ENCODE data around the gene SLC12A8. TPM values are rescaled to one million over a fixed set of nuclear protein-coding genes. Genes with fewer than 3 reads are reported as not detected.

The SLC12A8 gene
- total and polyA plus RNA-seq, 2 of the 13 experiments (the other 11 are each of a cell fraction or from before 2014, with no cell fraction given): 0.44 to 0.71 TPM

DNA sequence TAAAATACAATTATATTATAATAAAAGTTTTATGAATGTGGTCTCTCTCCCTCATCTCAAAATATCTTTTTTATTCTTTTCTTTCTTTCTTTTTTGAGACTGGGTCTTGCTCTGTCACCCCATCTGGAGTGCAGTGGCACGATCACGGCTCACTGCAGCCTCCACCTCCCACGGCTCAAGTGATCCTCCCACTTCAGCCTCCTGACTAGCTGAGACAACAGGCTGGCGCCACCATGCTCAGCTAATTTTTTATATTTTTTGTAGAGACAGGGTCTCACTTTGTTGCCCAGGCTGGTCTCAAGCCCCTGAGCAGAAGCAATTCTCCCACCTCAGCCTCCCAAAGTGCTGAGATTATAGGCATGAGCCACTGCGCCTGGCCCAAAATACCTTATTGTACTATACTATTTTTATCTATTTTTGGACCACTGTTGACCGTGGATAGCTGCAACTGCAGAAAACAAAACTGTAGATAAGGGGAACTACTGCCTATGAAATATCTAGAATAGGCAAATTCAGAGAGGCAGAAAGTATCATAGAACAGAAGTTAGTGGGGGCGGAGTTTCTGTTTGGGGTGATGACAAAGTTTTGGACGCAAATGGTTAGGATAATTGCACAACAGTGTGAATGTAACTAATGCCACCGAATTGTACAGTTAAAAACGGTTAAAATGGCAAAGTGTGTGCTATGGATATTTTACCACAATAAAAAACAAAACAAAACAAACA lies 66.6 kb downstream of the SLC12A8 start (continued):
- TF ChIP-seq, protein P1, sequence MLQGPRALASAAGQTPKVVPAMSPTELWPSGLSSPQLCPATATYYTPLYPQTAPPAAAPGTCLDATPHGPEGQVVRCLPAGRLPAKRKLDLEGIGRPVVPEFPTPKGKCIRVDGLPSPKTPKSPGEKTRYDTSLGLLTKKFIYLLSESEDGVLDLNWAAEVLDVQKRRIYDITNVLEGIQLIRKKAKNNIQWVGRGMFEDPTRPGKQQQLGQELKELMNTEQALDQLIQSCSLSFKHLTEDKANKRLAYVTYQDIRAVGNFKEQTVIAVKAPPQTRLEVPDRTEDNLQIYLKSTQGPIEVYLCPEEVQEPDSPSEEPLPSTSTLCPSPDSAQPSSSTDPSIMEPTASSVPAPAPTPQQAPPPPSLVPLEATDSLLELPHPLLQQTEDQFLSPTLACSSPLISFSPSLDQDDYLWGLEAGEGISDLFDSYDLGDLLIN (CRISPR knock-in tag; IDR thresholded peaks at IDR 0.05; ENCODE audit: borderline replicate concordance): no peak
- TF ChIP-seq ZSCAN31 (CRISPR knock-in tag; IDR thresholded peaks at IDR 0.05; ENCODE audit: low read depth) (no peak), TOE1 (CRISPR knock-in tag; IDR thresholded peaks at IDR 0.05) (no peak), PHF5A (CRISPR knock-in tag; IDR thresholded peaks at IDR 0.05; ENCODE audit: low read depth, unreplicated experiment) (no peak)
- TF ChIP-seq, protein P2, sequence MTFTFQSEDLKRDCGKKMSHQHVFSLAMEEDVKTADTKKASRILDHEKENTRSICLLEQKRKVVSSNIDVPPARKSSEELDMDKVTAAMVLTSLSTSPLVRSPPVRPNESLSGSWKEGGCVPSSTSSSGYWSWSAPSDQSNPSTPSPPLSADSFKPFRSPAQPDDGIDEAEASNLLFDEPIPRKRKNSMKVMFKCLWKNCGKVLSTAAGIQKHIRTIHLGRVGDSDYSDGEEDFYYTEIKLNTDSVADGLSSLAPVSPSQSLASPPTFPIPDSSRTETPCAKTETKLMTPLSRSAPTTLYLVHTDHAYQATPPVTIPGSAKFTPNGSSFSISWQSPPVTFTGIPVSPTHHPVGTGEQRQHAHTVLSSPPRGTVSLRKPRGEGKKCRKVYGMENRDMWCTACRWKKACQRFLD (CRISPR knock-in tag; IDR thresholded peaks at IDR 0.05; ENCODE audit: borderline replicate concordance): no peak

DNA sequence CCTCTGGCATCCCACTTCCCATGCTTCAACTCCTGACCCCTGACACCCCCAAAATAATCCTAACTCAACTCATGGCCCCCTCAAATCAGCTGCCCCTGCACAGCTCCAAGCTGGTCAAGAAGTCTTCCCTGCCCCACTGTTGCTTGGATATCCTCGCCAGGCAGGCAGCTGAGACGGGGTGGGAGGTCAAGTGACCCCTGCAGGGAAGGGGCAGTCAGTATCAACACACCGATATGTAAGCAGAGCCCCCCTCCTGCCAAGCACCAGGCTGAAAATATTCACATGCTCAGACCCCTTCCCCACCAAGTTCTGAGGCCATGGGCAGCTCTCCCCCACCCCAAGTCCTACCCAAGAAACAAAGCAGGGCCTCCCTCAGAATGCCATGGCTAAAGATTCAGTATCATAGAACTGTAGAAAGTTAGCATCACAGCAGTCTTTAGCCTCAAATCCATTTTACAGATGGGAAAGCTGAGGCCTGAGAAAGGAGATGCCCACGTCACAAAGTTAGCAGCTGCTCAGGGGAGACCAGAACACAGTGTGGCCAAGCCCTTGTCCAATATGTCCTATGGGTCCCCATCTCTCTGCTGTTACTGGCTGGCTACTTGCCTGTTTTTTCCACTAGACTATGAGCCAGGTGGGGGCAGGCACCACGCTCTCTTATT lies 67.8 kb downstream of the SLC12A8 start:
- TF ChIP-seq ZNF629 (CRISPR knock-in tag; conservative IDR thresholded peaks at IDR 0.05) (peak; percentile 53), KLF9 (CRISPR knock-in tag; IDR thresholded peaks at IDR 0.05; ENCODE audit: low read depth) (no peak)
- H3K79me2 ChIP-seq (ENCODE audit: insufficient read depth, low read length): no peaks in the 10 kb centered on the region
- no peak overlapping the region for H3K9ac ChIP-seq (ENCODE audit: insufficient read depth, low read depth, low read length)
- ChIA-PET POLR2A (no interaction called here), CTCF (ENCODE audit: low intra/inter-chr PET ratio, low total read pairs) (no interaction called here)
- no peaks in the 10 kb centered on the region for H3K9me3 ChIP-seq (ENCODE audit: low read length)
- FAIRE-seq (no peak), DNase-seq (ENCODE audit: low spot score) (no peak), ATAC-seq (no peak)
- no peaks in the 10 kb centered on the region for H4K20me1 ChIP-seq (ENCODE audit: insufficient read depth, low read length)
- H3K4me2 ChIP-seq (ENCODE audit: low read depth, low read length): no peak overlapping the region
- H3K4me3 ChIP-seq (replicated peaks in 1 of 3; ENCODE audit: insufficient read depth in 1 of 3, low read depth in 2 of 3, low read length in 3 of 3): no peak overlapping the region
- no TSS peak for BruUV-seq (replicated peaks)
- H3K36me3 ChIP-seq (replicated peaks in 1 of 2; ENCODE audit: control insufficient read depth in 1 of 2, insufficient read depth in 2 of 2, low read length in 2 of 2): no peaks in the 10 kb centered on the region
- H3K27ac ChIP-seq (ENCODE audit: extremely low read length, insufficient read depth, low read length): no peak overlapping the region
- in situ Hi-C loops (cut with HindIII; ENCODE audit: extremely low pct_ligation_motif_present, low pct_unique_long_range_greater_than_20kb): no loop called here
- H2AFZ ChIP-seq (ENCODE audit: low read length): no peak overlapping the region
- H3K27me3 ChIP-seq (ENCODE audit: control insufficient read depth in 1 of 2, insufficient read depth in 2 of 2, low read length in 2 of 2): peaks cover 0 to 27% of the 10 kb centered on the region in 2 experiments; a peak in 1 of 5 replicates
- H3K4me1 ChIP-seq (ENCODE audit: insufficient read depth, low read length): peaks cover 20% of the 10 kb centered on the region
- 37% methylated on average over 4 of the region's 5 CpGs for WGBS (ENCODE audit: low lambda C conversion rate)
- intact Hi-C loops (cut with micrococcal nuclease; ENCODE audit: unreplicated experiment): no loop called here

Measured in HepG2 (cell line).